Right lobe of liver (tissue), 6 donors: ENCODE data around the gene FAM171A1. TPM values are rescaled to one million over a fixed set of nuclear protein-coding genes. Genes with fewer than 3 reads are reported as not detected.

Experiments used
- ATAC-seq, 4 donors: fragments of 200-7000 bp; cut with Tn5 transposase; one replicate each; pipeline ENCODE4 v1.9.1; 2020; ENCODE audit warnings: mild to moderate bottlenecking in 4 of 4, moderate library complexity in 4 of 4
- DNase-seq, 3 donors: peaks; one replicate each; pipeline ENCODE4 v3.0.0-alpha.2; 2020
- H3K27ac ChIP-seq, 3 donors: fragments of 200-600 bp; one replicate each; pipeline ENCODE4 v1.8.0; 2022
- H3K27me3 ChIP-seq, 2 donors: fragments of 200-600 bp; one replicate each; pipeline ENCODE4 v1.8.0; 2022
- H3K36me3 ChIP-seq, 4 donors: fragments of 200-600 bp; sonication (generic) in 1 of 4; one replicate each; pipeline versions ENCODE4 v1.5.1 to v1.8.0; 2017 to 2022; ENCODE audit warnings: control low read depth in 1 of 4
- H3K4me1 ChIP-seq, 4 donors: fragments of 200-600 bp; sonication (generic) in 1 of 4; one replicate each; pipeline versions ENCODE4 v1.5.1 to v1.8.0; 2017 to 2022; ENCODE audit warnings: control low read depth in 1 of 4
- H3K4me3 ChIP-seq, 3 donors: fragments of 200-600 bp; one replicate each; pipeline ENCODE4 v1.8.0; 2022
- H3K9me3 ChIP-seq, 4 donors: fragments of 200-600 bp; sonication (generic) in 1 of 4; one replicate each; pipeline versions ENCODE4 v1.5.1 to v1.8.0; 2017 to 2022; ENCODE audit warnings: control low read depth in 1 of 4
- POLR2A ChIP-seq: fragments of 450-650 bp; IDR thresholded peaks from one replicate; pipeline ENCODE4 v1.6.1; 2017; ENCODE audit warnings: antibody characterized with exemption, mild to moderate bottlenecking
- WGBS: methylation state at CpG from one replicate; pipeline ENCODE4 v1.1.6; 2018; ENCODE audit warnings: low coverage, low lambda C conversion rate; ENCODE audit not compliant: insufficient coverage; ENCODE audit errors: missing lambda C conversion rate; 5-methylcytosine and 5-hydroxymethylcytosine counted together
- intact Hi-C, 2 donors: fragments of 100-400 bp; cut with DNase I; formaldehyde crosslinking; loops; one replicate each; pipeline versions ENCODE4 v1.11.2 to v1.14.1; 2022
- total RNA-seq, 6 experiments: library from RNA; depleted of rRNA in 2 of 6; stranded (reverse); fragments of >200 nt in 2 of 6; fragmentation: NEBNext Ultra II Directional in 3 of 6; extraction: Animal tissue kit (Norgen Biotek cat#: 25700) in 3 of 6; gene quantifications; one replicate each; pipeline versions ENCODE4 v1.1.0 to v1.2.4, GENCODE V29; 2016 to 2023
- TF ChIP-seq, protein P1 (sequence below), 4 donors: fragments of 200-600 bp in 3 of 4; fragments of 450-650 bp in 1 of 4; IDR thresholded peaks; one replicate each; pipeline versions ENCODE4 v1.5.1 to v1.8.0; 2016 to 2022; ENCODE audit warnings: antibody characterized with exemption in 4 of 4, mild to moderate bottlenecking in 2 of 4
- donor health status: DM: no; HTN: yes; CAD: no.
- donor health status: DM: no; HTN: no; CAD: no.
- donor health status: DM: no; HTN: no; CAD: no.
- donor health status: DM: no; HTN: yes; CAD: no.
- donor health status: DM: no; HTN: yes; CAD: no.

The FAM171A1 gene
- total RNA-seq, 6 experiments from 2014 or later: 6.1 to 12.1 (median 10.3) TPM

DNA sequence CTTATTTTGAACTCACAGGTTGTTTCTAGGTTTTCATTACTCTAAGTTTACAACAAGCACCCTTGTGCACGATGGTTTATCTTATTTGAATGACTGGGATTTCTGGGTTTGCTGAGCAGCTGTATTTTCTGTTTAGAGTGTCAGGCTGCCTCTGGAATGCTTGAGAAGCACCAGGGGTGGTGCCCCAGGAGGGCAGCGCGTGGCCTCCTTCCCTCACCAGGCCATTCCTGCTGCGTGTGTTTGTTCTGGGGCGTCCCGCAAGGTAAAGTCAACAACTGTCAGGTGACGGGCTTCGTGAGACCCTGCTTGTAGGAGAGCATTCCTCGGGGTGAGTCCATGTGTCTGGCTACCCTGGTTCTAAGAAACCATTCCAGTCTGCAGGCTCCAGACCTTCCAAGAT, 54.9 kb downstream of the FAM171A1 start:
- Histone ChIP-seq H3K4me3 (no peak overlapping the region), H3K27me3 (no peaks in the 10 kb centered on the region), H3K27ac (no peak overlapping the region), H3K36me3 (no peaks in the 10 kb centered on the region), H3K4me1 (peaks cover 0 to 11% (median 0%) of the 10 kb centered on the region in 4 donors), H3K9me3 (no peaks in the 10 kb centered on the region)
- WGBS: 70% methylated on average over 4 of the region's 9 CpGs
- DNase-seq (no peak), ATAC-seq (no peak)
- intact Hi-C loops: no loop called here
- TF ChIP-seq, protein P1, sequence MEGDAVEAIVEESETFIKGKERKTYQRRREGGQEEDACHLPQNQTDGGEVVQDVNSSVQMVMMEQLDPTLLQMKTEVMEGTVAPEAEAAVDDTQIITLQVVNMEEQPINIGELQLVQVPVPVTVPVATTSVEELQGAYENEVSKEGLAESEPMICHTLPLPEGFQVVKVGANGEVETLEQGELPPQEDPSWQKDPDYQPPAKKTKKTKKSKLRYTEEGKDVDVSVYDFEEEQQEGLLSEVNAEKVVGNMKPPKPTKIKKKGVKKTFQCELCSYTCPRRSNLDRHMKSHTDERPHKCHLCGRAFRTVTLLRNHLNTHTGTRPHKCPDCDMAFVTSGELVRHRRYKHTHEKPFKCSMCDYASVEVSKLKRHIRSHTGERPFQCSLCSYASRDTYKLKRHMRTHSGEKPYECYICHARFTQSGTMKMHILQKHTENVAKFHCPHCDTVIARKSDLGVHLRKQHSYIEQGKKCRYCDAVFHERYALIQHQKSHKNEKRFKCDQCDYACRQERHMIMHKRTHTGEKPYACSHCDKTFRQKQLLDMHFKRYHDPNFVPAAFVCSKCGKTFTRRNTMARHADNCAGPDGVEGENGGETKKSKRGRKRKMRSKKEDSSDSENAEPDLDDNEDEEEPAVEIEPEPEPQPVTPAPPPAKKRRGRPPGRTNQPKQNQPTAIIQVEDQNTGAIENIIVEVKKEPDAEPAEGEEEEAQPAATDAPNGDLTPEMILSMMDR (IDR thresholded peaks at IDR 0.05): no peak

GRCh38 chr10:15315286-15315685, 55.8 kb downstream of the FAM171A1 start:
- intact Hi-C loops: no loop called here
- Histone ChIP-seq H3K4me1 (peaks cover 0 to 8% (median under 1%) of the 10 kb centered on the region in 4 donors), H3K9me3 (no peaks in the 10 kb centered on the region), H3K27me3 (no peaks in the 10 kb centered on the region), H3K4me3 (no peak overlapping the region), H3K36me3 (no peaks in the 10 kb centered on the region), H3K27ac (no peak overlapping the region)
- TF ChIP-seq, protein P1 (IDR thresholded peaks at IDR 0.05): no peak
- no peak for TF ChIP-seq POLR2A
- DNase-seq (no peak), ATAC-seq (no peak)
- WGBS: 80% methylated on average over 8 of the region's 8 CpGs

GRCh38 chr10:15314482-15315045, 56.5 kb downstream of the FAM171A1 start:
- H3K27me3 ChIP-seq: no peaks in the 10 kb centered on the region
- no peaks in the 10 kb centered on the region for H3K9me3 ChIP-seq
- no peaks in the 10 kb centered on the region for H3K36me3 ChIP-seq
- H3K27ac ChIP-seq: peak overlapping the region; percentile 16 to 29 (median 16)
- DNase-seq: no peak
- no peak for ATAC-seq
- H3K4me1 ChIP-seq: peaks cover 0 to 10% (median 3%) of the 10 kb centered on the region in 4 donors
- H3K4me3 ChIP-seq: no peak overlapping the region
- TF ChIP-seq, protein P1 (IDR thresholded peaks at IDR 0.05): no peak
- TF ChIP-seq POLR2A: no peak
- 66% methylated on average over 10 of the region's 17 CpGs for WGBS
- intact Hi-C loops: no loop called here

DNA sequence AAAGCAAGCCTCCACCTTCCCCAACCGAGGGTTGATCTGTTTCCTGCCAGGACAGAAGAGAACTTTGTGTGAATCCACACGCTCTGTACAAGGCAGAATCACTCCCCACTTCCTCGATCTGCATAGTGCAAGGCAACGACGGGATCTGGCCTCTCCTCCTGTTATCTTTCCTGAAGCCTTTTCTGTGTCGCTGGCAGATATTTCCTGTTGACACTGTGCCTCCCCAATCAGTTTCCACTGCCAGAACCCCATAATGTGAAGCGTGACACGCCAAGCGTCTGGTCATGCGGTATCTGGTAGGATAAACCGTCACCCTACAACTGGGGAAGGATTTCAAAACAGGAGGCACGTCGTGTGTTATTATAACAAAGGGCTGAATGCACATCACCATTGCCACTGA, 57.2 kb downstream of the FAM171A1 start:
- Histone ChIP-seq H3K36me3 (no peaks in the 10 kb centered on the region), H3K4me1 (peaks cover 0 to 10% (median 3%) of the 10 kb centered on the region in 4 donors), H3K27ac (peak overlapping the region; percentile 16 to 33 (median 16)), H3K9me3 (no peaks in the 10 kb centered on the region), H3K4me3 (no peak overlapping the region), H3K27me3 (no peaks in the 10 kb centered on the region)
- intact Hi-C loops: no loop called here
- no peak for TF ChIP-seq POLR2A
- TF ChIP-seq, protein P1 (IDR thresholded peaks at IDR 0.05): no peak
- ATAC-seq (peak; percentile 61 to 78 (median 74)), DNase-seq (peak in 1 of 3 donors; percentile 27)
- WGBS: 48% methylated on average over 13 of the region's 13 CpGs
